ENCODE data around the gene TCFL5.

The TCFL5 gene

DNA sequence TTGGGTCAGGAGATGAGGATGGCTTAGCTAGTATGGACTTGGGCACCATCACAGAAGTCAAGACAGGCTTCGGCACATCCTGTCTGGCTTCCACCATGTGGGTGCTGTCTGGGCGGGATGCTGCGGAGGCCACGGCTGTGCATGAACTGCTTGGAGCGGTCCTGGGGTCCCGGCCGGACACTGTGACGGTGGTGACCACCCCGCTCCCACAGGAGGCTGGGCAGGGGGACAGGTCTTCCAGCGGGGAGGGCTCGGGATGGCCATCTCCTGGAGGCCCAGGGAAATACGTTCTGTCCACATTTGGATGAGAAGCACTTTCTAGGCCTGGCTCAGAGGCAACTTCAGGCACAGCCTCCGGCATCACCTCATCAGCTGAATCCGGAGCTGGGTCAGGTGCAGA, 32.1 kb upstream of the TCFL5 start:
- FAIRE-seq: no peak
- TF ChIP-seq, protein P1, sequence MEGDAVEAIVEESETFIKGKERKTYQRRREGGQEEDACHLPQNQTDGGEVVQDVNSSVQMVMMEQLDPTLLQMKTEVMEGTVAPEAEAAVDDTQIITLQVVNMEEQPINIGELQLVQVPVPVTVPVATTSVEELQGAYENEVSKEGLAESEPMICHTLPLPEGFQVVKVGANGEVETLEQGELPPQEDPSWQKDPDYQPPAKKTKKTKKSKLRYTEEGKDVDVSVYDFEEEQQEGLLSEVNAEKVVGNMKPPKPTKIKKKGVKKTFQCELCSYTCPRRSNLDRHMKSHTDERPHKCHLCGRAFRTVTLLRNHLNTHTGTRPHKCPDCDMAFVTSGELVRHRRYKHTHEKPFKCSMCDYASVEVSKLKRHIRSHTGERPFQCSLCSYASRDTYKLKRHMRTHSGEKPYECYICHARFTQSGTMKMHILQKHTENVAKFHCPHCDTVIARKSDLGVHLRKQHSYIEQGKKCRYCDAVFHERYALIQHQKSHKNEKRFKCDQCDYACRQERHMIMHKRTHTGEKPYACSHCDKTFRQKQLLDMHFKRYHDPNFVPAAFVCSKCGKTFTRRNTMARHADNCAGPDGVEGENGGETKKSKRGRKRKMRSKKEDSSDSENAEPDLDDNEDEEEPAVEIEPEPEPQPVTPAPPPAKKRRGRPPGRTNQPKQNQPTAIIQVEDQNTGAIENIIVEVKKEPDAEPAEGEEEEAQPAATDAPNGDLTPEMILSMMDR (IDR thresholded peaks at IDR 0.05; ENCODE audit: insufficient read depth, missing control alignments): no peak

DNA sequence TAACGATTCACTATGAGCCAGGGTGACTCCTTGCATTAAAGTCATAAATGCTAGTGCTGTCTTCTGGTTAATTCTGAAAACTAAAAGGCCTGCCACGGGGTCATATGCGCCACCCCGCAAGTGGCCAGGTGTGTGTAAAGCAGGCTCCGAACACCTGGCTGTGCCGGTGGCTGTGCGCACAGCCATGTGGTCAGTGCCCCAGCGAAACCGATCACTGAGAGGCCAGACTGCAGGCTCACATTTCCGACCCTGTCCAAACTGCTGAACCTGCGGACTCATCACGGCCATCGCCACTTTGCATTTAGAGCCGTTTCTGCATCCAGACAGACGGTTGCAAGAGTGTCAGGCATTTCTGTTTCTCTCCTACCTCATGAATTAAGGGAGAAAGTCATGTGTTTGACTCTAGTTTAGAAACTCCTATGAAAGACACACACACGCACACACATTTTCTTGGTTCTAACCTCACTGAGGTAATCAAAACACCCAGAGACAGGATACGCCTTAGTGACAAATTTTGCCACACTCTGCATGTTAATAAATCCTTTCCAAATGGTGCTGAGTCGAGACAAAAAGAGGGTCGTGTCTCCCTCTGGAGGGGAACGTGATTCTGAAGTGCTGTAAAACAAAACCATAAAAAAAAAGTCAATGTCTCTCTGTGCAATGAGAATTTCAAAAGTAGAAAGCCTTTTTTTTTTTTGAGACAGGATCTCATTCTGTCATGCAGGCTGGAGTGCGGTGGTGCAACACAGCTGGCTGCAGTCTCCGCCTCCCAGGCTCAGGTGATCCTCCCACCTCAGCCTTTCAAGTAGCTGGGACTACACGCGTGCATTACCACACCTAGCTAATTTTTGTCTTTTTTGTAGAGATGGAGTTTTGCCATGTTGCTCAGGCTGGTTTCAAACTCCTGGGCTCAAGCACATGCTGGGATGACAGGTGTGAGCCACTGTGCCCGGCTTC, 31.0 kb upstream of the TCFL5 start:
- DNase-seq (ENCODE audit: insufficient read length, low spot score) (no peak), FAIRE-seq (no peak)
- TF ChIP-seq, protein P1 (IDR thresholded peaks at IDR 0.05; ENCODE audit: insufficient read depth, missing control alignments): no peak

More for the DNA sequence above, 32.1 kb upstream of the TCFL5 start:
- DNase-seq (ENCODE audit: insufficient read length, low spot score): no peak

DNA sequence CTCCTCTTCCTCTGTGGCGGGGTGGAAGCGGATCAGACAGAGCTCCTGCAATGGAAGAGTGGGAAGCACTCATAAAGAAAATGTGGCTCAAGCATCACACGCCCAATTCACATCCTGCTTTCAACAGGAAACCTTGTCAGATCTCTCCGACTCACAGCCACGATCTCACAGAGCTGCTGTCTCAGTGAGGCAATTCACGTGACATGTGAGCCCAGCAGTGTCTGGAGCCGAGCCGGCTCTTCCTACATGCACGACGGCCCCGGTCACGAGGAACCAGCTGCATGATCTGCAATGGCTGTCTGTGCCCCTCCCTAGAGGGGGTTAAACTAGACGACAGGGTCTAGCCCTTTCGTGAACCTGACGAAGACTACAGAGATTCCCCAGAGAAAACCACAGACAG, 29.5 kb upstream of the TCFL5 start:
- FAIRE-seq: no peak
- DNase-seq (ENCODE audit: insufficient read length, low spot score): no peak
- TF ChIP-seq, protein P1 (IDR thresholded peaks at IDR 0.05; ENCODE audit: insufficient read depth, missing control alignments): no peak

DNA sequence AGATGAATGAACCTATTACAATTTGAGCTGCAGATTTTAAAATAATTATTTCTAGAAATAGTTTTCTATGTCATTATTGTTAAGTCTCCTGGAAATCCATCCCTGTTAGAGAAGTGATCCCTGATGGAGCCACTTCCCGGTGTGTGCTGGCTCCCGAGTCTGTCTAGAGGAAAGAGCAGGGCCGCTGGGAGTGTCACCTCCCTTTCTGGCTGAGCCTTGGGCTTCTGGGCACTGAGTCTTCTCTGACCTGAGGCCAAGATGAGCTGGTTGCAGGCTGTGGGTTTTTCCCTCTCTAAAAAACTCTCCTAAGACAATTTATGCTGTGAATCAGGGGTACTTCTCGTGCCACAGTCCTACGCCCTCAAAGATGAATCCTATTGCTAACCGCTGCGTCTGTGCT, 28.8 kb upstream of the TCFL5 start:
- FAIRE-seq: no peak

DNA sequence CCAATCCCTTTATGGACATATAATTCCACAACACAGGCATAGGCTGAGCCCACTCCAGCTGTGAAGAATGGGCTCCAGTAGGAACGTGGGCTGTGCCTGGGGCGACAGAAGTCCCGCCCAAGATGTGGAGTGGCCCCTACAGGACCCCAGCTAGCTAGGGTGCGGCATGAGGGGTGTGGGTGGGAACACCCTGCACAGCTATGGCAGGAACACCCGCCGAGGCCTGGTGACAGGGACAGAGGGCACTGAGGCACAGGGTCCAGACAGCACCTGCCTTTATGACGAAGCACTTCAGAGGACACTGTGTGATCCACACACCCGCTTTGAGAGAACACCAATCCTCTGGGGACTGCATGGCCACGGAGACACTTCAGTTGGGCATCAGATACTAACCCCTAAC, 28.2 kb upstream of the TCFL5 start:
- FAIRE-seq (no peak), DNase-seq (ENCODE audit: insufficient read length, low spot score) (no peak)
- TF ChIP-seq, protein P1 (IDR thresholded peaks at IDR 0.05; ENCODE audit: insufficient read depth, missing control alignments): no peak

More for the DNA sequence above, 28.8 kb upstream of the TCFL5 start:
- TF ChIP-seq, protein P1 (IDR thresholded peaks at IDR 0.05; ENCODE audit: insufficient read depth, missing control alignments): no peak
- DNase-seq (ENCODE audit: insufficient read length, low spot score): no peak

DNA sequence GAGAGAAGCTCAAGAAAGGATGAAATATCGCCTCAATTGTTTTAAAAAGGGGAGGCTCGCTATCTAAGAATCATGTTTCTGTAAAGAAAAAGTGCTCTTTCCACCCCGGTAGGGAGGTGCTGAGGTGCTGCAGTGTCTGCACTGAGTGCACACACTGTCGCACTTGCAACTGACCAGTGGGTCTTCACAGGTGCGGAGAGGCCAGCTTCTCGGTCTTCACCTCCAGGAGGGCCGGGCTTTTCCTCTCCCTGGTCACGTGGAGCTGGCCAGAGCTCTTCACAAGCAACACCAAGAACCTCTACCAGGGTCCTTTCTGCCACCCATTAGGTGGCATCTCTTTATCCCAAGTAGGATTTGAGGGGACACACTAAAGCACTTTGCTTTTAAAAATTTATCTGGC, 27.8 kb upstream of the TCFL5 start:
- TF ChIP-seq, protein P1 (IDR thresholded peaks at IDR 0.05; ENCODE audit: insufficient read depth, missing control alignments): no peak
- no peak for DNase-seq (ENCODE audit: insufficient read length, low spot score)
- FAIRE-seq: no peak

DNA sequence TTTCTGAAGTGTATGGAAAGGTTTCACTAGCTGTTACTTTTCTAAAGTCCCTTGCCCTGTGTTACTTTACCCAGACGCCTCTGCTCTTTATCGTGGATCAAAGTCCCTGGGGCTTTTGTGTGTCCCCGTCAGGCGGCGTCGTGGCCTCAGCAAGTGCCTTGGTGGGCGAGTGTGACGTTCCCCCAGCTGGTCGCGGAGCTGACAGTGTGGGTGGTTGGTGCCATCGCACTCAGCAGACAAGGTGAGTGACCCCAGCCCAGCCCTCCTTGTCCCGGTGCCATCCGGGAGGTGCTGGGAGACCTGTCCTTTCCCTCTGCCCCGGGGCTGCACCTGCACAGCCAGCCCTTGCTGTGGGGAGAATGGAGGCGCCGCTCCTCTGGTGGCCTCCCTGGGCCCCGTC, 27.3 kb upstream of the TCFL5 start:
- FAIRE-seq: no peak
- DNase-seq (ENCODE audit: insufficient read length, low spot score): no peak

More for the DNA sequence above, 27.3 kb upstream of the TCFL5 start:
- TF ChIP-seq, protein P1 (IDR thresholded peaks at IDR 0.05; ENCODE audit: insufficient read depth, missing control alignments): no peak
